HS-27A (cell line): Measurements from ENCODE around the gene UGDH.

Experiments used
- DNase-seq: peaks from one replicate; pipeline ENCODE4 v3.0.0-alpha.2; 2012; ENCODE audit warnings: low read depth, missing footprints

The UGDH gene

DNA sequence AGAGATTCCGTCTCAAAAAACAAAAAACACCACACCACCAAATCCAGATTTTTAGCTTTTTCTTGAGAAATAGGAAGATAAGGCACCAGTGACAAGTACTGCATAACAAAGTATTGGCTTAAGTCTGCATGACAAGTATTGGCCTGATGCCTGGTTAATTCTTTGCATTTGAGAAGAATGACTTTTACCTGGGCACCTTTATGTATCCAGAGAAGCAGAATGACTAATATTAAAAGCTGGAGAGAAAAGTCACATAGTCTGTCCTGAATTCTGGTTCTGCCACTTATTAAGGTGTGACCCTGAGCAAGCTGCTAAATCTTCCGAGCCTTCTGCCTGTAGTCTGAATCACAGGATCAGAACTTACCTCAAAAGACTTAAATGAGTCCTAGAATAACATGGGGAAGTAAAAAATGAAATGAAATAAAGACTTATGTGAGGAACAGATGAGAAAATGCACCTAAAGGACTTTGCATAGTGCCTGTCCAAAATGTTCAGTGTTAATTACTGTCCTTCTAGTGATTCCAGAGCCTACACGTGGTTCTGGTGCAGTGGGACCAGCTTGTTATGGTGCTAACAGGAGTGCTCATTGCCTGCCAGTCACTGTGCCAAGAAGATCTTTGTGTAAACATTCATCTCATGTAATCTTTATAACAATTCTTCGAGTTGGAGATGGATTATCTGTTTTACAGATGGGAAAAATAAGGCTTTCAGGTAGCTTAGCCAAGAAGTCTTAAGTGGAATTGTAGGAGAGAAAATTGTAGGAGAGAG is 31.6 kb downstream of the UGDH start:
- DNase-seq = no peak

DNA sequence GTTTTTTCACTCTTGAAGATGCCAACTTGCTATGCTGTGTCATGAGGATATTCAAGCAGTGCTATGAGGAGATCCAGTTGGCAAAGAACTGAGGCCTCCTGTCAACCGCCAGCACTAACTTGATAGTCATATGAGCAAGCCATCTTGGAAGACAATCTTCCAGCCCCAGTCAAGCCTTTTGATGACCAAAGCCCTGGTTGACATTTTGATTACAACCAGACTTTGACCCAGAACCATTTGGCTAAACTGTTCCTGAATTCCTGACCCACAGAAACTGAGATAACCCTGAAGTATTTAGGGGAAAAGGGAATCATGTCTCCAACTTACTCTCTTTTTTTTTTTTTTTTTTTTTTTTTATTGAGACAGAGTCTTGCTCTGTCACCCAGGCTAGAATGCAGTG is 32.9 kb downstream of the UGDH start:
- DNase-seq = no peak

DNA sequence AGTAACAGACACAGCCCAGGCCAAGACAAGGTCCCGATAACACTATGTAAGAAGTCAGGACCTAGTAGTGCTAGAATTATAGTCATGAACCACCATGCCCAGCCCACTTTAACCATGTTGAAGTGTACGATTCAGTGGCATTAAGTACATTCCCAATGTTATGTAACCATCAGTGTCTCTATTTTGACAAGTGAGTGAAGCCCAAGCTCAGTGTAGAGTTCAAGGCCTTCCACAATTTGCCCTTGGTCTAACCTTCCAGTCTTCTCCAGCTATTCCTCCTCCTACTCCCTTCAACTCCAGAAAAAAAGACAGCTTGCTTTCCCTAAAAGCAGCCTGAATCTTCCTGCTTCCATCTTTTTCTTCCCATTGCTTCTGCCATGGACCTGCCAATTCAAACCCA is 36.9 kb downstream of the UGDH start:
- DNase-seq = no peak

DNA sequence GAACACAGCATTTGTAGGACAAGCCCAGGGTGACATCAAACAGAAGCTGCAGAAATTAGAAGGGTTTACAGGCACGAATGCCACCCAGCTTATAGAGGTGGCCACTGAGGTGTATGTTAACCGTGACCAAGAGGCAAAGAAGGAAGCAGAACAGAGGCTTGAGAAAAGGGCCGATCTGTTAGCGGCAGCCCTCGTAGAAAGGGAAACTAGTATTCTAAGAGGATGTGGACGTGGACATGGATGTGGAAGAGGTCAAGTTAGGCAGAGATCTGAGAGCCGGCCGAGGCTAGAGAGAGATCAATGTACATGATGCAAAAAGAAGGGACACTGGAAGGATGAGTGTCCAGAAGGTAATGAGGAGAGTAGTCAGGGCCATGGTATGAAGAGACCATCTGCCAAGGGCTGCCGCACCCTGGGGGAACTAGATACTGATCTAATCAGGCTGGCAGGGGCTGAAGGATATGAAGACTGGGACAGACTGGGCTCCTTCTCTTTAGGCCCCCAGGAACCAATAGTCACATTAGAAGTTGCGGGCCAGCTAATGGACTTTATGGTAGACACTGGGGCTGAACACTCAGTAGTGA is 40.9 kb downstream of the UGDH start:
- DNase-seq = no peak

DNA sequence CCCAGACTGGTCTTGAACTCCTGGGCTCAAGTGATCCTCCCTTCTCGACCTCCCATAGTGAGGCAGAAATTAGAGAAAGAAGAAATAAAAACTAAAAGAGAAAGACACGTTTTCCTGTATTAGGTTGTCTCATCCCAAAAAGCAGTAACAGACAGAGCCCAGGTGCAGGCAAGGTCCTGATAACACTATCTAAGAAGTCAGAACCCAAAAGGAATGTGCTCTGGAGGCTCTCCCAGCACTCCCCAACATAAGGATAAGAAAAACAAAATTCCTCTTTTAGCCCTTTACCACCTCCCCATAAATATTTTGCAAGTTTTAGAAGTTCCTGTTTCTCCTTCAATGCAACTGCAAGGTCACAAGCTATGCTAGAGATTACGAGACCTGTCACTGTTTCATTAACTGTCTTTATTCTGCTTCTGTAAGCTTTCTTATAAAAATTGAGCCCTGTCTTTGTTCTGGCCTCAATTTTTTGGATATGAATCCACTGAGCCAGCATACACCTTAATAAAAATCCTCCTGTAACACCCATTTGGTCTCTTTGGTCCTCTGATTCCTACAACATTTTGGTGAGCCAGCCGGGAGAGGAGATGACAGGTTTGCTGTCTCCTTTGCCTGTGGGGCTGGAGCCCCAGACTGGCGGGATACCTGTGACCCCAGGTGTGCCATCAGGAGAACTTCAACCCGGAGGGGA is 42.5 kb downstream of the UGDH start:
- DNase-seq = no peak

DNA sequence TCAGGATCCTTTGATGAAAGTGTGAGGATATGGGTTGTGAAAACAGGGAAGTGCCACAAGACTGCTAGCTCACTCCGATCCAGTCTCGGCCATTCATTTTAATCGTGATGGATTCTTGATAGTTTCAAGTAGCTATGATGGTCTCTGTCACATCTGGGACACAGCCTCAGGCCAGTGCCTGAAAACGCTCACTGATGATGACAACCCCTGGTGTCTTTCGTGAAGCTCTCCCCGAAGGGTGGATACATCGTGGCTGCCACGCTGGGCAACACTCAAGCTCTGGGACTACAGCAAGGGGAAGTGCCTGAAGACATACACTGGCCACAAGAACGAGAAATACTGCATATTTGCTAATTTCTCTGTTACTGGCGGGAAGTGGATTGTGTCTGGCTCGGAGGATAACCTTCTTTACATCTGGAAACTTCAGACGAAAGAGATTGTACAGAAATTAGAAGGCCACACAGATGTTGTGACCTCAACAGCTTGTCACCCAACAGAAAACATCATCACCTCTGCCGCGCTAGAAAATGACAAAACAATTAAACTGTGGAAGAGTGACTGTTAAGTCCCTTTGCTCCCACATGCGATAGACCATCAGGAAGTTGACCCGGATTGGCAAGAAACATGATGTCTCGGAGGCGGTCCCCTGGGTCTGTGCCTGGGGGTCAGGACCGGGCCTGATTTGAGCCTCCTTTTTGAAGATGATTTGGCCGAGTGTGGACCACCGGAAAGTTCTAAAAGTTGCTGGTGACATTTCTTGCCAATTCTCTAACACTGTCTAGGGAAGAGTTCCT is 46.1 kb downstream of the UGDH start:
- DNase-seq = no peak

DNA sequence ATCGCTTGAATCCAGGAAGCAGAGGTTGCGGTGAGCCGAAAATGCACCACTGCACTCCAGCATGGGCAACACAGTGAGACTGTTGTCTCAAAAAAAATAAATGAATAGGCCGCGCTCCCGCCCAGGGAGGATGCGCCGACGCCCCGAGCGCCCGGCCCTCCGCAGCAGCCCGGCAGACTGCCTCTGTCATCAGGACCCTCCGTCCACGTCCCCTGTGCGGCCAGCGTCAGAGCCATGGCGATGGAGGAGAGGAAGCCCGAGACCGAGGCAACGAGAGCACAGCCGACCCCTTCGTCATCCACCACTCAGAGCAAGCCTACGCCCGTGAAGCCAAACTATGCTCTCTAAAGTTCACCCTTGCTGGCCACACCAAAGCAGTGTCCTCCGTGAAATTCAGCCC is 47.0 kb downstream of the UGDH start:
- DNase-seq = no peak

DNA sequence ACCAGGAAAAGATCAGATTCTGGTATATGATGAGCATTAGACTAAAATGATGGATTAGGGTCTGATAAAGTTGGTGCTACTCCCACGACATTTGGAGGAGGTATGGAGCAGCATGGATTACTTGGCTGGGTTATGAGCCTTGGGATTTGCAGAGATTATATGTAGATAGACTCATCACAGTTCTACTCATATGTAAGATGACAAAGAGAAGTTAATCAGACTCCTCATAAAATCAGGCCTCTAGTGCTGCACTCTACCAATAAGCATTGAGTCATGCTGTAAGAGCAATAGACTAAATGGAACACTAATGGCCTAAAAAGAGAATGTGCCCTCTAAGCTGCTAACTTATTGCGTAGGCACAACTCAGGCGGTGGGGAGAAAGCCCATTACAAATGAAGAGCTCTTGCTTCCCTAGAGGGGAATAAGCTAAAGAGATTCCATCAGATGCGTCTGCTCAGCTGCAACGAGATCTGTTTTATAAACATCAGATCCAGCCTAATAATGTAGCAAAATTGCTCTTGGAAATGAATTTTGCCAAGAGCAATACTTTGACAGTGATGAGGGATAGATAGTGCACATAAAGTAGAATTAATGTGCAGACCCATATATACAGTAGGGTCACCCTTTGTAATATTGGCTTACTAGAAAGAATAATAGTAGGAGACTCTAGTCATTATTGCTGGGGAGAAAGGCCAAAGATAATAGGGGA is 50.9 kb downstream of the UGDH start:
- no peak for DNase-seq

DNA sequence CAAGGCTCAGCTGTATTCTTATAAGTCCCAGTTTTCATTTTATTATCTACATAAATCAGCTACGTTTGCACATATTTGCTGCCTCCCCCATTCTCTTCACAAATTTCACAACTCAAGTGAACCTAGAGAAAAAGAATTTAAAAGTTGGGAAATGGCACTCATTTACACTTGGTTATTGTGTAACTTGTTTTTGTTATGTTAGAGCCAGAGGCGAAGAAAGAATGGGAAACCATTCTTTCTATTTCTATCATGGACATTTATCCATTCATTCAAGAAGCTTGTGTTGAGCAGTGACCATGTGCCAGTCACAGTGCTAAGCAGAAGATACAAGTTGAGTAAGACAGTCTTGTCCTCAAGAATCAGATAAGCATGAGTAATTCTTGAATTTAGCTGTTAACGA is 54.8 kb downstream of the UGDH start:
- DNase-seq = no peak

DNA sequence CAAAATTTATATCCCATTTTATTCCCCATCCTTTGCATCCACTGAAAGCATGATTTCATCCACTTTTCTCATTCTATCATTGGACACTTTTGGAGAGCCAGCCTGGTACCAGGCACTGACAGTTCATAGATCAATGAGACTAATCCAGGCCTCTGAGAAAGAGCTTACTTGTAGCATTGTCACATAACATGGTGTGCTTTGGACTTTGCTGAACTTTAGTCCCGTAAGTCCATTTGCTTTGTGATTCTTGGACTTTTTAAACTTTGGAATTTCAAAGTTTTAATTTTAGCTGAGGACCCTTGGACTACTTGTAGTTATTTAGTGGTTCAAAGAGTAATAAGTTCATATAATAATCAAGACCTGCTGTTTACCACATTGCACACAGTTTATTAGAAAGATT is 56.8 kb downstream of the UGDH start:
- no peak for DNase-seq

DNA sequence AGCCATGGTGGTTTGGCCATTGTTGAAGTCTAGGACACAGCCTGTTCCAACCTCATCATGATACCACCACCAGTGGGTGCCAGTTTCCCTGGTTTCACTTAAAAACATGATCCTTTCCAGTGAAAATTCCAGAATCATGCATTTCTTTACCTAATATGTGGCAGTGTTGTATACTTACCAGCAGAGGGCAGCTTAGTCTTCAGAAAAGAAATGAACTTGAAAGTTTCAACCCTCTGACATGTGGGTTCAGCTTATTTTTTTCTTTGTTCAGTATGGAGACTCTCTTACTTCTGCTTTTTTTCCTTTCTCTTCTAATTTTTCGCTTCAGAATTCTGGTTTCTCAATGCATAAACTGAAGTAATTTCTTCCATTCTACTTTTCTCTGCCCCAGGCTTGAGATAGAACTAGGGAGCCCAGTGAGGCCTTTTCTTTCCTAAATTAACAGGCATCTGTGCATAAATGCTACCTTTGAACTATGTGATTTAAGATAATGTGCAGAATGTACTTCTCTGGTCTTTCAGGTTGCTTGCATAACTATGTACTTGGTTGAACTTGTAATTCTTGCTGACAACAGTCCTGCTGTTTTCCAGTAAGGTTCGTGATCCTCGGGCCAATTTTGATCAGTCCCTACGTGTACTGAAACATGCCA is 57.7 kb downstream of the UGDH start:
- DNase-seq = peak; percentile 62

DNA sequence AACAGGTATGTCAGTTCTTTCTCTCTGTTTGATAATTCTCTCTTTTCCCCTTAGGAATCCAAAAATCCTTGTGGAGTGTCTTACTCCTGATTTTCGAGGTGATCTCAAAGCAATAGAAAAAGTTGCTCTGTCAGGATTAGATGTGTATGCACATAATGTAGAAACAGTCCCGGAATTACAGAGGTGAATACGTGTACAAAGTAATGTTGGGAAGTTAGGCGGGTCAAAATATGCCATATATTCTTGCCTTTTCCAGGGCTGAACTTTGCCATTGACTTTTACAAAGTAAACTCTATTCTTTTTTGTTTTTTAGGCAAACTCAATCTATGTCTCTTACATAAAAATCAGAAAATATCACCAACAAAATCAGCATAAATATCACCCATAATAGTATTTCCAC is 59.8 kb downstream of the UGDH start:
- no peak for DNase-seq

DNA sequence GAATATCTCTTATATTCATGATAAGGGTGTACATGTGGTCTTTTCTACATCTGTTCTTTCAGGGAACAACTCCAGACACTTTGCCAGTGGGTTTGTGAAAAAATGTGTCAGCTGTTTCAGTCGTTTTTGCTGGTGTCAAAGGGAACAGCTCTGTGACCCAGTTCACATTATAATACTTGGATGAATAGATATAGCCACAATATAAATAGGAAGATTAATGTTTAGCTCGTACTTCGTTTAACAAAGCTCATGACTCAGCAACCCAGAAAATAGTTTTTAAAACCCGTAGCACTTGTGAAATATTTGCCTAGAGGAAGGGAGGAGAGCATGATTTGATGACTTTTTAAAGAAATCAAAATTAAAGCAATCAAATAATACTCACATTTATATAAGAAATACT is 60.5 kb downstream of the UGDH start:
- DNase-seq = no peak

DNA sequence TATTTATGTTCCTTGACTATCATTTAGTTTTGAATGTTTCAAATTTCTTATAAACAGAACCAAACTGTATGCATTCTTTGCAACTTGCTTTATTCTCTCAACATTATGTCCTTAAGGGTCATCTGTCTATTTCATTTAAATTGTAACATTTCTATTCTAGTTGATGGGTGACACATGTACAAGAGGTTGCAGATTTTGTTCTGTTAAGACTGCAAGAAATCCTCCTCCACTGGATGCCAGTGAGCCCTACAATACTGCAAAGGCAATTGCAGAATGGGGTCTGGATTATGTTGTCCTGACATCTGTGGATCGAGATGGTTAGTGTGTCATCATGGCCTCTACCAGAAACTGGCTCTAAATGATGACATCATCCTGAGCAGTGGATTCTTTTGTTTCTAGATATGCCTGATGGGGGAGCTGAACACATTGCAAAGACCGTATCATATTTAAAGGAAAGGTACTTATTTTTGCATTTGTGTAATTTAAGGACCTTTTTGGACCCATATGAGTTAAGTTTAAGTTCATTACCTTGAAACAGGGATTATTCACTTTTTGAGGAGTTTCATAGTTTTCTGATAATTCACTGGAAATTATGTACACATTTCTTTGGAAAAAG is 62.2 kb downstream of the UGDH start:
- DNase-seq = peak; percentile 42

DNA sequence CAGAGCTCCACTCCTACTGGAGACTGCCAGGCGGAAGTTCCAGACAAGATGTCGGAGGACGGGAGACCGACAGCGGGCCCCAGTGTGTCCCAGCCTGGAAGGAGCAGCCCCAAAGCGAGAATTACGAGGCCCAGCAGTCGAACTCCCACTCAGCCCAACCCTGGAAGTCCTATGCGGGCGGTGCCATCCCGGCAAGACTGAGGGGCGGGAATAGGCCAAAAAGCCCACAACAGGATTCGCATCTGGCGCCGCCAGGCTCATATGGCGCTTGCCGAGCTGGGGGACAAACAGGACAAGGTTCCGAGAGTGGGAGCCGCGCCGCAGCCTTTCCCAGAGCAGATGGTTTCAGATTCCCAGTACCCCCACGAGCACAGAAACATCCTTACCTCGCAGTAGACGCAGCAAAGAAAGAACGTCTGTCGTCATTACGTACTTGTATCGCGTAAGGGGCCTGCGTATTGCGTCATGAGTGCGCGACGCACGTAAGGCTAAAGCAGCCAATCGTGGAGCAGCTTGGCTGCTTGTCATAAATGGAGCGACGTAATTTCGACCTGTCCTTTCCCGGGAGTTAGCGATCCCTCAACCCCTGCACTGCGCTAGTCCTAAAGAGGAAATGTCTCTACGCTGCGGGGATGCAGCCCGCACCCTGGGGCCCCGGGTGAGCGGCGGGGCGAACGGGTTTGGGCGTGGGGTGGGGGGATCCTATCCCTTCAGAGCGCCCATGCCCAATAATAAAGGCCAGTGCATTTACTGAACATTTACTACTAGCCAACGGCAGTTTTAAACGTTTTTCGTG is 68.5 kb downstream of the UGDH start, which contains the start of the genes LIAS and RPL9:
Gene LIAS (plus strand): TSS at position 552 of the 796 bp plus-strand sequence. CDS start 62 bp downstream, at position 614.
Gene RPL9 (minus strand): TSS at position 418 of the 796 bp plus-strand sequence. CDS start 483 bp downstream, outside the sequence.
- DNase-seq = peak; percentile 97

DNA sequence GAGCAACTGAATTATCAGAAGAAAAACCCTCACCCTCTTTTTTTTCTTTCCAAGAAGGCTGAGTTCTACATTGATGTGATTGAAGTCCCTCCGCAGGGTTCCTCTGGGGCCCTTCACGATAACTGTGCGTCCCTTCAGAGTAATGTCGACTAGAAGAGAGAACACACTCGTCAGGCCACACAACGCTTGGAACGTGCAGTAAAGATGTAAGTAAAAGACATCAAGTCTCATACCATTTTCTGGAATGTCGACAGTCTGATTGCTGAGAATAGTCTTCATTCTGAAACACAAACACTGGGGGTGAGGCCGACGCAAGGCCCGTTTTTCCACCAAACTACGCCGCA is 69.1 kb downstream of the UGDH start:
- peak; percentile 11 for DNase-seq

DNA sequence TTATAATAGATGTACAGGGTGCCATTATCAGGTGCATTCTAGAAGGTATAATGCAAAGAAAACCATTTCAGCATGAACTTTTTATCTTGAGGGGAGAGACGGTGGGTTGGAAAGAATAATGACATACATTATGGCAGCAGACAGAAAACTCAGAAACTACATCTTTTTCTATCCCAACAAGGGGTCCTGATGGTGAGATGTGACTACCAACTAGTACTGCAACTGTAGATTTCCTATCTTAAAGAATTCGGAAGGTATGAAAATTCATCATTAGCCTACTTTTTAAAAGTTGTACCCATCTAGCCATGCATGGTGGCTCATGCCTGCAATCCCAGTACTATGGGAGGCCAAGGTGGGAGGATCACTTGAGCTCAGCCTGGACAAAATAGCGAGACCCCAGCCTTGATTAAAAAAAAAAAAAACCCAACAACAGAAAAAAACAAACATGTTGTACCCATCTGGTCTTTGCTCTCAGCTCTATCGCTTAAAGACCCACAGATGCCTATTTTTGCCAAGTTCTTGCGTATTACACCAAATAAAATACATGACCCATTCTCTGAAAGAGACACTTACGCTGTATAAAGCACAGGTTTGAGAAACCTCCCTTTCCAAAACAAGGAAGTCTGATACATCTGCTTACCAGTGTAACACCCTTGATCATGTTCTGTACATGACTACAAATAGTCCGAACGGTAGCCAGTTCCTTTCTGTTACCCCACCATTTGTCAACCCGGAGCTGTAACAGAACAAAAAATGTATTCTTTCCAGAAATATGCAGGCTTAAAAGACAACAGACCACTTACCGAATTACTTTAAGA is 70.1 kb downstream of the UGDH start:
- no peak for DNase-seq

DNA sequence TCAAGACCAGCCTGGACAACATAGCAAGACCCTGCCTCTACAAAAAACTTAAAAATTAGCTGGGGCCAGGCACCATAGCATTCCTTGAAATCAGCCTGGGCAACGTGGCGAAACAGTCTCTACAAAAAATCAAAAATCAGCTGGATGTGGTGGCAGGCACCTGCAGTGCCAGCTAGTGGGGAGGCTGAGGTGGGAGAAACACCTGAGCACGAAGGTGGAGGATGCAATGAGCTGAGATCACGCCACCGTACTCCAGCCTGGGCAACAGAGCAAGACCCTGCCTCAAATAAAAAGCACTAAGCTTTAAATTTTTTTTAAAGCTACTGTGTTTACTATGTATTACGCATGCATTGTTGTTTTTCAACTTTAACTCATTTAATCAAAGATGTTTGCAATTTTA is 71.8 kb downstream of the UGDH start:
- DNase-seq = no peak

DNA sequence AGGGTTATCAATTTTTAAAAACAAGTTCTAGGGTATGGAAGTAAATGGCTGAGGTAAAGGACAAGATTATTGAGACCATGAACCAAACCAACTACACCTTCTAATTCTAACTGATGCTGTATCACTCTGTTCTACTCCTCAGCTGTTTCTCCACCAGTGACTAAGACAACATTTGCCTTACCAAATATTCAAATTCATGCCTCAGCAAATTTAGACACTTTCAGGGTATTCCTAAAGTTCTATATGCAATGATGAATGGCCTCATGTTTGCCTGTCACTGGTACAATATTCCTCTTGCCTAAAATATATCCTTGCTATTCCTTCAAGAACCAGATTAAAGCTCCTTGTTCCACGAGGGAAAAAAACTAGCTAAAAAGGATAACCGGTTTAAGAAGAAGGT is 73.5 kb downstream of the UGDH start:
- no peak for DNase-seq
